ENCODE results near the gene PPT1.

Gene PPT1

DNA sequence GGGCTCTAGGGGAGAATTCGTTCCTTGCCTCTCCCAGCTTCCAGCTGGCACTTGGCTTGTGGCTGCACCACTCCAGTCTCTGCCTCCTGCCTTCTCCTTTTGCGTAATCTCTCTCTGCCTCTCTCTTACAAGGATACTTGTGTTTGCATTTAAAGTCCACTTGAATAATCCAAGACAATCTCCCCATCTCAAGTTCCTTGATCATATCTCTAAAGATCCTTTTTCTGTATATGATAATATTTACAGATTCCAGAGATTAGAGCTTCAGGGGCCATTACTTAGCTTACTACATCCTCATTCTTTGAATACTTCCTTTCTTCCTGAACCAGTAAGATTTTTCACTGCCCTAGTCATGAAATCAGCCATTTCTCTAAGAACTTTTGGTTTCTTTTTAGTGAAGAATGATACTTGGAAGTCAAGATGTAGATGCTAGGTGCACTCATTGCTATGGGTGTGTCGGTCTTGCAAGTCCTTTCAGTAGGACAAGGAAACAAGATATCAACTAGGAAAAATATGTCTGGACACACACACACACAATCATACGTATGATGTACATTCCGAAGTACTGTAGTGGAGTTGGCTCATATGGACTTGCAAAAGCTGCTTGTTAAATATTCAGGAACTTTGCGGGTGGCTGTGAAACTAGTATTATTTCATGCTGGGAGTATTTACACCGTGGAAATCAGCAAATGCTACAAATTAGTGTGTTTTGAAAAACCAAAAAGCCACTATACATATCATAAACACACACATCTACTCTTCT is 43.3 kb upstream of the PPT1 start:
- no peak overlapping the region for H3K4me3 ChIP-seq (ENCODE audit: low read depth in 1 of 2, low read length in 2 of 2)

DNA sequence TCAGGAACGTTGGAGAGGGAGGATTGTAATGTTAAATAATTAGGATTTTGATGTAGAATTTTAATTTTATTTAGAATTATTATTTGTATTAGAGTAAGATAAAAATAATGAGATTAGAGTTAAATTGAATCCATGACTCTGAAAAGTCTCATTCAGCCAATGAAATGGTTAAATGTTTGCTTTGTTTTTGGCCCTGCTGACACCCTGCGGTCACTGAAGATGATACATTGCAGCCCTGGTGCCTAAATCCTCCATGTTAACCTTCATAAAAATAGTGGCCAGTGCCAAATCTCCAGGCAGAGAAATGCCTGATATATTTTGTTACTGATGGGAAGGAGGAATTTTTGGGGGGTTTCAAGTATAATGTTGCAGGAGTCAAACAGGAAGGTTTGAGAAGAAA is 36.8 kb upstream of the PPT1 start:
- no peaks in the 10 kb centered on the region for H3K4me1 ChIP-seq (ENCODE audit: insufficient read depth, low read length)

More for the DNA sequence above, 43.3 kb upstream of the PPT1 start:
- Histone ChIP-seq H3K4me2 (ENCODE audit: insufficient read depth, low read length) (no peak overlapping the region), H3K36me3 (ENCODE audit: insufficient read depth, low read length) (no peaks in the 10 kb centered on the region), H3K27me3 (ENCODE audit: insufficient read depth, low read length, poor library complexity) (peaks cover 16% of the 10 kb centered on the region), H3K9ac (ENCODE audit: low read depth, low read length) (no peak overlapping the region), H2AFZ (ENCODE audit: low read depth, low read length) (no peak overlapping the region), H3K9me3 (ENCODE audit: insufficient read depth, low read length, severe bottlenecking) (no peaks in the 10 kb centered on the region), H4K20me1 (ENCODE audit: insufficient read depth, low read length) (no peaks in the 10 kb centered on the region), H3K27ac (ENCODE audit: low read length) (no peak overlapping the region), H3K79me2 (ENCODE audit: insufficient read depth, low read length) (no peaks in the 10 kb centered on the region), H3K4me1 (ENCODE audit: insufficient read depth, low read length) (no peaks in the 10 kb centered on the region)
- TF ChIP-seq, protein P1, sequence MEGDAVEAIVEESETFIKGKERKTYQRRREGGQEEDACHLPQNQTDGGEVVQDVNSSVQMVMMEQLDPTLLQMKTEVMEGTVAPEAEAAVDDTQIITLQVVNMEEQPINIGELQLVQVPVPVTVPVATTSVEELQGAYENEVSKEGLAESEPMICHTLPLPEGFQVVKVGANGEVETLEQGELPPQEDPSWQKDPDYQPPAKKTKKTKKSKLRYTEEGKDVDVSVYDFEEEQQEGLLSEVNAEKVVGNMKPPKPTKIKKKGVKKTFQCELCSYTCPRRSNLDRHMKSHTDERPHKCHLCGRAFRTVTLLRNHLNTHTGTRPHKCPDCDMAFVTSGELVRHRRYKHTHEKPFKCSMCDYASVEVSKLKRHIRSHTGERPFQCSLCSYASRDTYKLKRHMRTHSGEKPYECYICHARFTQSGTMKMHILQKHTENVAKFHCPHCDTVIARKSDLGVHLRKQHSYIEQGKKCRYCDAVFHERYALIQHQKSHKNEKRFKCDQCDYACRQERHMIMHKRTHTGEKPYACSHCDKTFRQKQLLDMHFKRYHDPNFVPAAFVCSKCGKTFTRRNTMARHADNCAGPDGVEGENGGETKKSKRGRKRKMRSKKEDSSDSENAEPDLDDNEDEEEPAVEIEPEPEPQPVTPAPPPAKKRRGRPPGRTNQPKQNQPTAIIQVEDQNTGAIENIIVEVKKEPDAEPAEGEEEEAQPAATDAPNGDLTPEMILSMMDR (IDR thresholded peaks at IDR 0.05; ENCODE audit: borderline replicate concordance, extremely low read depth, low read length, poor library complexity, severe bottlenecking): no peak
- TF ChIP-seq EZH2 (IDR thresholded peaks at IDR 0.05; ENCODE audit: borderline replicate concordance, low read depth, low read length, severe bottlenecking): no peak
- no peak for ATAC-seq (ENCODE audit: insufficient read depth, low read depth)
- no peak for DNase-seq

DNA sequence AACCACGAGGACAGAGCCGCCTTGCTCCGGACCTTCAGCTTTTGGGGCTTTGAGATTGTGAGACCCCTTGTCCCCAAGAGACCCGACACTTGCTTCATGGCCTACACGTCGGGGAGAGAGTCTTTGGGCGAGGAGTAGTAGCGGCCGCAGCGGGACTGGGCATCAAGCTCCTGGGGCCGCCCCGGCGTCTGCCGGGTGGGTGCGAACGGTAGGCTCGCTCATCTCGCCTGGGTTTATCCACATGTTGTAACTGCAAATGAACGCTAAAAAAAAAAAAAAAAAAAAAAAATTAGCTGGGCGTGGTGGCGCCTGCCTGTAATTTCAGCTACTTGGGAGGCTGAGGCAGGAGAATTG is 36.2 kb upstream of the PPT1 start:
- Histone ChIP-seq H3K4me1 (ENCODE audit: insufficient read depth, low read length) (no peaks in the 10 kb centered on the region), H3K4me3 (ENCODE audit: low read depth in 1 of 2, low read length in 2 of 2) (no peak overlapping the region), H3K36me3 (ENCODE audit: insufficient read depth, low read length) (no peaks in the 10 kb centered on the region), H3K9ac (ENCODE audit: low read depth, low read length) (no peak overlapping the region), H4K20me1 (ENCODE audit: insufficient read depth, low read length) (no peaks in the 10 kb centered on the region), H3K4me2 (ENCODE audit: insufficient read depth, low read length) (no peak overlapping the region), H3K79me2 (ENCODE audit: insufficient read depth, low read length) (no peaks in the 10 kb centered on the region), H3K9me3 (ENCODE audit: insufficient read depth, low read length, severe bottlenecking) (no peaks in the 10 kb centered on the region), H3K27me3 (ENCODE audit: insufficient read depth, low read length, poor library complexity) (peaks cover 3% of the 10 kb centered on the region), H2AFZ (ENCODE audit: low read depth, low read length) (no peak overlapping the region), H3K27ac (ENCODE audit: low read length) (no peak overlapping the region)
- no peak for ATAC-seq (ENCODE audit: insufficient read depth, low read depth)
- TF ChIP-seq, protein P1 (IDR thresholded peaks at IDR 0.05; ENCODE audit: borderline replicate concordance, extremely low read depth, low read length, poor library complexity, severe bottlenecking): no peak
- no peak for TF ChIP-seq EZH2 (IDR thresholded peaks at IDR 0.05; ENCODE audit: borderline replicate concordance, low read depth, low read length, severe bottlenecking)
- no peak for DNase-seq

More for the DNA sequence above, 36.8 kb upstream of the PPT1 start:
- ATAC-seq (ENCODE audit: insufficient read depth, low read depth) (no peak), DNase-seq (no peak)
- H4K20me1 ChIP-seq (ENCODE audit: insufficient read depth, low read length): no peaks in the 10 kb centered on the region
- H3K36me3 ChIP-seq (ENCODE audit: insufficient read depth, low read length): no peaks in the 10 kb centered on the region
- no peak overlapping the region for H3K4me3 ChIP-seq (ENCODE audit: low read depth in 1 of 2, low read length in 2 of 2)
- no peak overlapping the region for H3K27ac ChIP-seq (ENCODE audit: low read length)
- no peaks in the 10 kb centered on the region for H3K9me3 ChIP-seq (ENCODE audit: insufficient read depth, low read length, severe bottlenecking)
- no peaks in the 10 kb centered on the region for H3K79me2 ChIP-seq (ENCODE audit: insufficient read depth, low read length)
- H3K4me2 ChIP-seq (ENCODE audit: insufficient read depth, low read length): no peak overlapping the region
- TF ChIP-seq, protein P1 (IDR thresholded peaks at IDR 0.05; ENCODE audit: borderline replicate concordance, extremely low read depth, low read length, poor library complexity, severe bottlenecking): no peak
- no peak for TF ChIP-seq EZH2 (IDR thresholded peaks at IDR 0.05; ENCODE audit: borderline replicate concordance, low read depth, low read length, severe bottlenecking)
- H3K27me3 ChIP-seq (ENCODE audit: insufficient read depth, low read length, poor library complexity): peaks cover 3% of the 10 kb centered on the region
- no peak overlapping the region for H3K9ac ChIP-seq (ENCODE audit: low read depth, low read length)
- no peak overlapping the region for H2AFZ ChIP-seq (ENCODE audit: low read depth, low read length)
